Mucosa of rectum (tissue), 2 donors: ENCODE data around the gene ZNF697.

ENCODE experiments used
- H3K27ac ChIP-seq, 2 donors: one replicate each; pipeline ENCODE4 v1.7.0; 2013; ENCODE audit warnings: inconsistent platforms in 2 of 2, low read depth in 2 of 2, low read length in 2 of 2
- H3K27me3 ChIP-seq, 2 donors: one replicate each; pipeline ENCODE4 v1.7.0; 2013; ENCODE audit warnings: low read length in 2 of 2; ENCODE audit not compliant: control insufficient read depth in 2 of 2, insufficient read depth in 2 of 2
- H3K36me3 ChIP-seq, 2 donors: one replicate each; pipeline ENCODE4 v1.7.0; 2013; ENCODE audit warnings: low read length in 2 of 2; ENCODE audit not compliant: control insufficient read depth in 2 of 2, insufficient read depth in 2 of 2
- H3K4me1 ChIP-seq, 2 donors: one replicate each; pipeline ENCODE4 v1.7.0; 2013; ENCODE audit warnings: low read length in 2 of 2, mild to moderate bottlenecking in 1 of 2; ENCODE audit not compliant: control insufficient read depth in 2 of 2, insufficient read depth in 2 of 2
- H3K4me3 ChIP-seq, 2 donors: one replicate each; pipeline ENCODE4 v1.7.0; 2013; ENCODE audit warnings: low read length in 2 of 2
- H3K9ac ChIP-seq, 2 donors: one replicate each; pipeline ENCODE4 v1.7.0; 2013; ENCODE audit warnings: low read length in 2 of 2, low read depth in 1 of 2, mild to moderate bottlenecking in 1 of 2
- H3K9me3 ChIP-seq, 2 donors: one replicate each; pipeline ENCODE4 v1.7.0; 2013; ENCODE audit warnings: low read length in 2 of 2; ENCODE audit not compliant: control insufficient read depth in 2 of 2
- donor health status: healthy.
- donor health status: Normal muscosa, but diverticular disease.

Gene ZNF697

DNA sequence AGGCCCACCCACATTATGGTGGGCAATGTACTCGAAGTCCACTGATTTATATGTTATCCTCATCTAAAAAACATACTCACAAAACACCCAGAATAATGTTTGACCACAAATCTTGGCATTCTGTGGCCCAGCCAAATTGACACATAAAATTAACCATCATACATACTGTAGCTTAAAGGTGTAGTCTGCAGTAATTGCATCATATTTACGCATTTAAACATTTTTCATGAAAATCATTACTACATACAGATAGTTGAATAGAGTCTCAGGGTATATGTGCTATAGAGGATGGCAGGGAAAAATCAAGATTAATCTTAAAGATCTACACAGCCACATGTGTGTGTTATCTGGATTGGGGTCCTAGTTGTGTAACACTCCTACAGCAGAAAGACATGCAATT, 14.5 kb downstream of the ZNF697 start:
- Histone ChIP-seq H3K9me3 (no peaks in the 10 kb centered on the region), H3K27ac (no peak overlapping the region), H3K27me3 (peaks cover 0 to 2% of the 10 kb centered on the region in 2 donors), H3K4me1 (peaks cover 8 to 12% of the 10 kb centered on the region in 2 donors), H3K9ac (no peak overlapping the region), H3K4me3 (no peak overlapping the region), H3K36me3 (no peaks in the 10 kb centered on the region)

DNA sequence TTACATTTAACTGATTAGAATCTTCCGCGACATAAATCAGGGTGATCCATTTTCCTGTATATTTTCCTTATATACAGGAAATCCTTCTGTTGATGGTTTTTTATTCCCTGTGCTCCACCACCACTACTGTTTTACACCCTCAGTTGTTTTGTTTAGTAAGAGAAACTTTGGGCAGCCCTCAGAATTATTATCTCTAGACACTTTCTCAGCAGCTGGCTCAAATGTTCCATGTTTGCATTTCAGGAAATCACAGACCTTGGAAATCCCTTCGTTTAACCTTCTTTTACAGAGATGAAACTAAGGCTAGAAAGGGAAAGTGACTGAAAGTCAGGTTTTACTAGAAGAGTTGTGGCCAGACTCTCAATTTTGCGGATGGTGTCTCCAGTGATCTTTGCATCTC, 15.2 kb downstream of the ZNF697 start:
- Histone ChIP-seq H3K36me3 (no peaks in the 10 kb centered on the region), H3K9ac (no peak overlapping the region), H3K4me1 (peaks cover 8 to 12% of the 10 kb centered on the region in 2 donors), H3K9me3 (no peaks in the 10 kb centered on the region), H3K27me3 (peaks cover 0 to 2% of the 10 kb centered on the region in 2 donors), H3K27ac (no peak overlapping the region), H3K4me3 (no peak overlapping the region)

- H3K9me3 ChIP-seq: no peaks in the 10 kb centered on the region
- H3K36me3 ChIP-seq: no peaks in the 10 kb centered on the region
- H3K27ac ChIP-seq: no peak overlapping the region
- H3K27me3 ChIP-seq: peaks cover 0 to 2% of the 10 kb centered on the region in 2 donors
- H3K9ac ChIP-seq: no peak overlapping the region
- H3K4me3 ChIP-seq: peak overlapping the region; percentile 54 to 55
- H3K4me1 ChIP-seq: peaks cover 8 to 12% of the 10 kb centered on the region in 2 donors
These were observed 16.0 kb downstream of the ZNF697 start for GRCh38 chr1:119632103-119632490.

DNA sequence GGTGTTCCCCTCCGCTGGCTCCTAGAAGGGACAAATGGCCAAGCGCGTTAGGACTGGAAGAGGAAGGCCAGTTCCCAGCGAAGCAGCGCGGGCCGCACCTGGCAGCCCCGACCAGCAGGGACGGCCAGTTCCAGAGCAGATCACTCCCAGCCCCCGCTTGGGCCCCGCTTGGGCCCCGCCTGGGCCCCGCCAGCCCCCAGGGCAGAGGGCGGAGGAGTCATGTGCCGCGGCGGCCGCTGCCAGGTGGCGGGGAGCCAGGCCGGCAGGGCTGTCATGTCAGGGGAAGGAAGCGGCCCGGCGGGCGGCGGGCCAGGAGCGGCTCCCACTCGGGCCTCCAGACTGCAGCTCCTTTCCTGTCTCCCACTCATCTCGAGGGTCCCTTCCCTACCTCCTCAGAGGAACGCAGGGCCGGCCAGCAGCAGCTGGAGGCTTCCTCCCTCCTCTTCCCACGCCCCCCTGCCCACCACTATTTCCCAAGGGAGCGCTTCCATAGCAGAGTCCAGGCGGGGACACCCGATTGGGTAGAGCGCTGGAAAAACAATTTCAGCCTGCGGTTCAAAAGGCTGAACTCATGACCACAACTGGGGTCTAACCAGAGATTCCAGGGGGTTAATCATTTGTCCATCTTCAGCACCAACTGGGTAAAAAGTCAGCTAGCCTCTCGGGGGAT, 16.5 kb downstream of the ZNF697 start:
- H3K4me1 ChIP-seq: peaks cover 8 to 12% of the 10 kb centered on the region in 2 donors
- H3K36me3 ChIP-seq: no peaks in the 10 kb centered on the region

GRCh38 chr1:119631086-119631432, 17.0 kb downstream of the ZNF697 start:
- H3K9ac ChIP-seq: peak overlapping the region in 1 of 2 donors; percentile 30
- peaks cover 8 to 12% of the 10 kb centered on the region in 2 donors for H3K4me1 ChIP-seq
- H3K27me3 ChIP-seq: peaks cover 0 to 2% of the 10 kb centered on the region in 2 donors
- peak overlapping the region; percentile 54 to 55 for H3K4me3 ChIP-seq
- H3K36me3 ChIP-seq: no peaks in the 10 kb centered on the region
- peak overlapping the region in 1 of 2 donors; percentile 26 for H3K27ac ChIP-seq
- H3K9me3 ChIP-seq: no peaks in the 10 kb centered on the region

More for the DNA sequence above, 16.5 kb downstream of the ZNF697 start:
- Histone ChIP-seq H3K9ac (peak overlapping the region in 1 of 2 donors; percentile 30), H3K9me3 (no peaks in the 10 kb centered on the region), H3K27ac (peak overlapping the region in 1 of 2 donors; percentile 26), H3K27me3 (peaks cover 0 to 2% of the 10 kb centered on the region in 2 donors), H3K4me3 (peak overlapping the region; percentile 54 to 55)

DNA sequence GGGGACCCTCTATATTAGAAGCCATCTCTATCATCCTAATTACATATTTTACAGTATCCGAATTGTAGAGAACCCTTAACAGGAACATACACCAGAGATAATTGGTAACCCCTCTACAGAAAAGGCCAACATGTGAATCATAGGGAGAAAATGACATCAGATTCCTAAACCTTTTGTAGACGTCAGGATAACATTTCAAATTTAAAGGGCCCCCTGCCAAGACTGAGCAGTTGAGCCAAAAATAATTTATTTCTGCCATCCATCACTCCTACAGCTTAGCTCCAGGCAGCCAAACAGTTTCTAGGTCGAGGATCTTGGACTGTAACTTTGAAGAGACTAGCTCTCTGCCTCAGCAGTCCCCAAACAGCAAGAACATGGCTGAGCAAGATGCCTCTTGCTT, 21.2 kb downstream of the ZNF697 start:
- no peak overlapping the region for H3K27ac ChIP-seq
- H3K36me3 ChIP-seq: peaks cover 7 to 9% of the 10 kb centered on the region in 2 donors
- peaks cover 0 to 2% of the 10 kb centered on the region in 2 donors for H3K27me3 ChIP-seq
- H3K4me1 ChIP-seq: peaks cover 10 to 12% of the 10 kb centered on the region in 2 donors
- no peak overlapping the region for H3K9ac ChIP-seq
- no peak overlapping the region for H3K4me3 ChIP-seq
- no peaks in the 10 kb centered on the region for H3K9me3 ChIP-seq

GRCh38 chr1:119626011-119626545, 22.0 kb downstream of the ZNF697 start:
- Histone ChIP-seq H3K27ac (no peak overlapping the region), H3K9me3 (no peaks in the 10 kb centered on the region), H3K4me3 (no peak overlapping the region), H3K4me1 (peaks cover 7 to 10% of the 10 kb centered on the region in 2 donors), H3K36me3 (peaks cover 7 to 9% of the 10 kb centered on the region in 2 donors), H3K27me3 (no peaks in the 10 kb centered on the region), H3K9ac (no peak overlapping the region)

DNA sequence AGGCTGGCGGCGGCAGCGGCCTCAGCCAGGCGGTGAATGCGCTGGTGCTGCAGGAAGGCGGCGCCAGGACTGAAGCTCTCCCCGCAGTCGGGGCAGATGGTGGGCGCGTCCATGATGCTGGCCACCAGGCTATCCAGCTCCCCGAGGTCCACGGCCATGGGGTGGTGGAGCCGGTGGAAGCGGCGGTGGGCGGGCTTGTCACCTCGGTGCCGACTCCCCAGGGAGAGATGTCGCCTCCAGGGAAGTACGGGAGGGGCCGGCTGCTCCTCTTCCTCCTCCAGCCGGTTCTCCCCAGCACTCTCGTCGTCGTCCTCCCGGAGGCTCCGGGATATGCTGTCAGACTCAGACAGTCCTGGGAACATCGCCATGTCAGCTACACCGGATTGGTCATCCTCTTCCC, 24.4 kb downstream of the ZNF697 start:
- Histone ChIP-seq H3K9ac (no peak overlapping the region), H3K4me3 (no peak overlapping the region), H3K4me1 (peaks cover 5 to 8% of the 10 kb centered on the region in 2 donors), H3K27ac (no peak overlapping the region), H3K36me3 (peaks cover 7 to 9% of the 10 kb centered on the region in 2 donors), H3K9me3 (no peaks in the 10 kb centered on the region), H3K27me3 (no peaks in the 10 kb centered on the region)

GRCh38 chr1:119623193-119623515, 24.9 kb downstream of the ZNF697 start:
- Histone ChIP-seq H3K36me3 (peaks cover 7 to 9% of the 10 kb centered on the region in 2 donors), H3K27ac (no peak overlapping the region), H3K27me3 (no peaks in the 10 kb centered on the region), H3K9me3 (no peaks in the 10 kb centered on the region), H3K9ac (no peak overlapping the region), H3K4me1 (peaks cover 5 to 8% of the 10 kb centered on the region in 2 donors), H3K4me3 (no peak overlapping the region)

- Histone ChIP-seq H3K27me3 (no peaks in the 10 kb centered on the region), H3K9ac (no peak overlapping the region), H3K4me1 (peaks cover 5 to 8% of the 10 kb centered on the region in 2 donors), H3K4me3 (no peak overlapping the region), H3K36me3 (peaks cover 7 to 9% of the 10 kb centered on the region in 2 donors), H3K27ac (no peak overlapping the region), H3K9me3 (no peaks in the 10 kb centered on the region)
These were observed 25.5 kb downstream of the ZNF697 start for GRCh38 chr1:119622311-119623192.
